ENCODE results near the gene COMMD8. TPM values are rescaled to one million over a fixed set of nuclear protein-coding genes. Genes with fewer than 3 reads are reported as not detected.
A peak's percentile ranks its signal among the peaks of the same experiment; 100 is the strongest.
"Not testable (repeated sequence)": the region's sequence is repeated elsewhere in the genome, so short reads cannot be mapped to it uniquely, and the experiment has no call there.

COMMD8 gene
- total RNA-seq, result 10 to 100 TPM; 24.9 to 26.3 TPM

DNA sequence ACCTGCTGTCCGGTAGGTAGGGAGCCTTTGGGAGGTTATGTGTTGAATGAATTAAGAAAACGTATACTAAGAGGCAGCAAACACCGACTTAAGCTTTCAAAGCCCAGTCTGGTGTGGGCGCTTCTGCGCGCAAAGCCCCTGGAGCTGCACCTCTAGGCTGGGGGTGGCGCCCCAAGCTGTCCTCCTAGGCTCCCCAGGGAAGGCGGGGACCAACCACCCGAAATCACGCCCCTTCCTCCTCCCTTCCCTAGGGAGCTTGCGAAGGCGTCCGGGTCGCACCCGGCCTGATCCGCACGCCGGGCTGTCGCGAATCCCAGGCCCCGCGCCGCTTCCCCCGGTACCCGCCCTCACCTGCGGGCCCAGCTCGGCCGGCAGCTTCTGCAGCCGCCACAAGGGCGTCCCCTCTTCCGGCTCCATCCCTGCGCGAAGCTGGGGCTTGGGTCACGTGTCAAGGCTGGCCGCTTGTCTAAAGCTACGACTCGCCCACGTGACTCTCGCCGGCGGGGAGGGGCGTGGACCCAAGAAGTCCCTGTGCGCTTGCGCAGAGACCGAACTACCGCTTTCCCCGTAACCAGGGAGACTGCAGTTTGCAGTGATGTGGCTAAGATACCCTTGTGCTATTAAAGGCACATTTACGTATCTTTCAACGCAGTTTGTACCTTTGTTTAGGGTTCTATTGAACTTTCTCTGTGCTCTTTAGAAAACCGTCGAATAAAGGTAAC lies at the start of gene COMMD8:
Gene COMMD8, minus strand, starts transcription at position 468 of the 722 bp plus-strand sequence. Its CDS starts 51 bp downstream, at position 417.
- Mint-ChIP-seq H3K4me3 (peak within 1 kb of the TSS; percentile 80), H3K36me3 (ENCODE audit: low read depth) (peaks cover 11% of the 10 kb centered on the region), H3K4me1 (peaks cover 29% of the 10 kb centered on the region), H3K27me3 (no peaks in the 10 kb centered on the region), H3K9me3 (no peaks in the 10 kb centered on the region), H3K27ac (peak within 1 kb of the TSS; percentile 69)
- ChIA-PET CTCF (interaction anchor here (1.0 to 1.6 kb wide), 9 partner anchors 20 to 206 kb away, joined by 3 to 29 read pairs (median 4); partner anchors contain the start of gene ATP10D), POLR2A (interaction anchor here (0.7 to 2.3 kb wide), 10 partner anchors 9 to 451 kb away, joined by 3 to 23 read pairs (median 4); partner anchors contain the start of genes ATP10D and NFXL1)
- peak; percentile 98 for DNase-seq

DNA sequence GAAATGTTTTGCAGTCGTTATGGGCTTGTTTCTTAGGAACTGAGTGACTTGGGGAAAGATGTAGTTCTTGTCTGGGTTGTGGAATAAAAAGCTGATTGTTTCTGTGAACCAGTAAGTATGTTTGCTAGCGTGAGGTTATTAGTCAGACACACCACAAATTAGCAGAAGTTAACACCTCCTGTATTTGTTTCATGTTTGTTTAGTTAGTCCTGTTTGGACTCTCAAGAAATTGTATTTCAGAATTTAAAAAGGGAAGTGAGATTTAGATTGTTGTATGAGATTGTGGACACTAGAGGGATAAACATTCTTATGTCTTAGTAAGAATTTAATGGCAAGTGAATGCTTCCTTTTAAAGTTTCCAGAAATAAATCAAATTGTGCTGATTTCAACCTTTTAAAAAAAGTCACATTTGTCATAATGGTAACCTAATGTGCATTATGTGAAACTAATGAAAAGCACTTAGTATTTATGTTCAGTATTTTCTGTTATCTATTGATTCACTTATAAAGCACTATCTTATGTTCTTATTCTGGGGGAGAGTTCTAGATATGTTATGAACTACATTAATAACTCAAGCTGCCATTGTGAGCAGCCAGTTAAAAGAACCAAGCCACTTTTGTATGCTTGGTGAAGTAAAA lies 47.1 kb upstream of the COMMD8 start:
- peaks cover 7% of the 10 kb centered on the region for H3K4me1 Mint-ChIP-seq
- H3K27me3 Mint-ChIP-seq, result peaks cover 6% of the 10 kb centered on the region
- no peak for DNase-seq
- no peak overlapping the region for H3K27ac Mint-ChIP-seq
- POLR2A ChIA-PET, result no interaction called here
- H3K4me3 Mint-ChIP-seq, result no peak overlapping the region
- H3K9me3 Mint-ChIP-seq, result no peaks in the 10 kb centered on the region
- CTCF ChIA-PET, result interaction anchor here (0.6 to 3.8 kb wide), 3 partner anchors 16 to 308 kb away, joined by 3 to 15 read pairs (median 3); no protein-coding TSS in a partner anchor
- no peaks in the 10 kb centered on the region for H3K36me3 Mint-ChIP-seq (ENCODE audit: low read depth)

DNA sequence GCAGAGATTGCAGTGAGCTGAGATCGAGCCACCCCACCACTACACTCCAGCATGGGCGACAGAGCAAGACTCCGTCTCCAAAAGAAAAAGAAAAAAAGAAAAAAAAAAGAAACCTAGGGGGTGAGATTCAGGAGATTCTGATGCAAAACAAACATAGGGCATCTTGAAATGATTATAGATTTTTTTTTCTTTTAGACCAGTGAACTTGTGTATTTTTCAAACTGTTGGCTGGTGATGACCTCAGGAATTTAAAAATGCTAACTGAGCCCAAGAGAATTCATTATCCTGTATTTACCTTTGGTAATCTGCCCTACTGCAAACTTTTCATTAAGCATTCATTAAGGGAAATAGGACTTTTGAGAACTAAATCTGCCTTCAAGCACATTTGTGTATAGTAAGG lies 42.2 kb upstream of the COMMD8 start:
- Mint-ChIP-seq H3K27me3 (peaks cover 6% of the 10 kb centered on the region), H3K4me1 (peaks cover 4% of the 10 kb centered on the region), H3K4me3 (no peak overlapping the region), H3K9me3 (no peaks in the 10 kb centered on the region), H3K36me3 (ENCODE audit: low read depth) (no peaks in the 10 kb centered on the region), H3K27ac (no peak overlapping the region)
- DNase-seq, result no peak
- ChIA-PET POLR2A (no interaction called here), CTCF (no interaction called here)

DNA sequence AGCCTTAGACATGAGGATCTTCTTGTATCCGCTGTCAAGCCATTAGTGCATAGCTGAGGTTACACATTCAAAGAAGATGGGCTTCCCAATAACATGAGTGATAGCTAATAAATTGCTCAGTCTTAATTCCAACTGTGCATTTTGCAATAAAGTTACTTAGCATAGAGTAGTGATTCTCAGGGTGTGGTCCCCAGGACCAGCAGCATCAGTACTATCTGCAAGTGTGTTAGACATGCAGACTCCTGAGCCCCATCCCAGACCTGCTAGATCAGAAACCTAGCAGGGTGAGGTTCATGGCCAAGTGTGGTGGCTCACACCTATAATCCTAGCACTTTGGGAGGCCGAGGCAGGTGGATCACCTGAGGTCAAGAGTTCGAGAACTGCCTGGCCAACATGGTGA lies 41.6 kb upstream of the COMMD8 start:
- H3K36me3 Mint-ChIP-seq (ENCODE audit: low read depth), result no peaks in the 10 kb centered on the region
- no peak overlapping the region for H3K27ac Mint-ChIP-seq
- no peak for DNase-seq
- H3K9me3 Mint-ChIP-seq, result no peaks in the 10 kb centered on the region
- POLR2A ChIA-PET, result no interaction called here
- CTCF ChIA-PET, result no interaction called here
- no peak overlapping the region for H3K4me3 Mint-ChIP-seq
- no peaks in the 10 kb centered on the region for H3K4me1 Mint-ChIP-seq
- peaks cover 6% of the 10 kb centered on the region for H3K27me3 Mint-ChIP-seq

DNA sequence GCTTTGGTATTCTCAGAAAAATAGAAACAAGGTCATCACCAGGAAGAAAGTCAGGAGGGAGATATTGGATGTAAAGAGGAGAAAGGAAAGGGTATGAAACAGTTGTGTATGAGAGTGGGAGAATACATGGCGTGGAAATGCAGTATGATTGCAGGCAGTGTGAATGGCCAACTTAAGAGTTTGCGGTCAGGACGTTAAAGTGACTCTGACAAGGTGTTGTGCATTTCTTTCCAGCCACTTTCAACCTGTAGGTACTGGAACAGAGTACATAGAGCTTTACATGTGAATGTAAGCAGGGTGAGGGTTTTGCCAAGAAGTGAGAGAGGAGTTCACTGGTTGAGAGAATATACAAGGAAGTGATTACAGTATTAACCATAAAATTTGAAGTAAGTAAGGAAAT lies 37.3 kb upstream of the COMMD8 start:
- CTCF ChIA-PET, result interaction anchor here (0.7 kb wide), 1 partner anchor 33 kb away, joined by 3 read pairs; no protein-coding TSS in a partner anchor

DNA sequence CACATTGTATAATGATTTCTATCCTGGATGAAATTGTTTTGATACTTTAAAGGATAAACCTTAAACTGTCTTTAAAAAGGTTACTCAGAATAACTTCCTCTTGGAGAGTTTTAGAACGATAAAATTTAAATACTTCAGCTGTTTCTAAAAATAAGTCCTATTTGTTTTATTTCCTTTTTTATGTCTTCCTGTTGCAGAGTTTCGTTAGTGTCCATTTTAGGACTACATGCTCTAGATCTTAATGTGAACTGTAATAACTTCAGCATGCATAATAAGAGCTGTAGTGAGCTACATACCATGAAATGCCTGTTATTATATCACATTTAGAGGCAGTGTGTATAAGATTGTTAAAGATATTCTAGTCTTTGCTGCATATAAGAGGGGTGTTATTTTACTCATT lies 36.2 kb upstream of the COMMD8 start:
- H3K9me3 Mint-ChIP-seq, result no peaks in the 10 kb centered on the region
- ChIA-PET CTCF (no interaction called here), POLR2A (no interaction called here)
- H3K4me1 Mint-ChIP-seq, result peaks cover 5% of the 10 kb centered on the region
- H3K27ac Mint-ChIP-seq, result no peak overlapping the region
- no peaks in the 10 kb centered on the region for H3K36me3 Mint-ChIP-seq (ENCODE audit: low read depth)
- no peak for DNase-seq
- no peaks in the 10 kb centered on the region for H3K27me3 Mint-ChIP-seq
- no peak overlapping the region for H3K4me3 Mint-ChIP-seq

More for the DNA sequence above, 37.3 kb upstream of the COMMD8 start:
- H3K4me1 Mint-ChIP-seq, result peaks cover 5% of the 10 kb centered on the region
- no peaks in the 10 kb centered on the region for H3K9me3 Mint-ChIP-seq
- H3K36me3 Mint-ChIP-seq (ENCODE audit: low read depth), result no peaks in the 10 kb centered on the region
- no peak overlapping the region for H3K27ac Mint-ChIP-seq
- POLR2A ChIA-PET, result no interaction called here
- H3K4me3 Mint-ChIP-seq, result no peak overlapping the region
- no peak for DNase-seq
- no peaks in the 10 kb centered on the region for H3K27me3 Mint-ChIP-seq

DNA sequence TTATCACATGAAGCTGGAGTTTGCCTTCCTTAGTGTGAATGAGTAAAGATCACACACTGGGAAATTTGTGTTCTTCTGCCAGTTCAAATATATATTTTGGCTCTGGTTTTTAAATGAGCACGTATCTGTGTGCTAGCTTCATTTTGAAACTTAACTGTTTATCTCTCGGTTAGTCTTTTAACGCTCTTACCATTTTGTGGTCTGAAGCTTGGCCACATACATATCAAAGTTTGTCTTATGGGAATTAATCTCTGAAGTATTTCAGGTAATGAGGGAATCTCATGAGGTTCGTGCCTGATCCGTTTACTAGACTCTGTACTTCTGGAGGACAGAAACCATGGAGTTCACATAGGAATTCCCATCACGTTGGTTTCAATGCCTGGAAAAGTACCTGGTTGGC lies 35.4 kb upstream of the COMMD8 start:
- H3K27ac Mint-ChIP-seq, result no peak overlapping the region
- H3K36me3 Mint-ChIP-seq (ENCODE audit: low read depth), result no peaks in the 10 kb centered on the region
- POLR2A ChIA-PET, result interaction anchor here (0.8 kb wide), 1 partner anchor 36 kb away, joined by 3 read pairs; the partner anchor contains the start of gene COMMD8
- H3K27me3 Mint-ChIP-seq, result no peaks in the 10 kb centered on the region
- no peak overlapping the region for H3K4me3 Mint-ChIP-seq
- H3K4me1 Mint-ChIP-seq, result peaks cover 5% of the 10 kb centered on the region
- no peak for DNase-seq
- no peaks in the 10 kb centered on the region for H3K9me3 Mint-ChIP-seq
- CTCF ChIA-PET, result no interaction called here

DNA sequence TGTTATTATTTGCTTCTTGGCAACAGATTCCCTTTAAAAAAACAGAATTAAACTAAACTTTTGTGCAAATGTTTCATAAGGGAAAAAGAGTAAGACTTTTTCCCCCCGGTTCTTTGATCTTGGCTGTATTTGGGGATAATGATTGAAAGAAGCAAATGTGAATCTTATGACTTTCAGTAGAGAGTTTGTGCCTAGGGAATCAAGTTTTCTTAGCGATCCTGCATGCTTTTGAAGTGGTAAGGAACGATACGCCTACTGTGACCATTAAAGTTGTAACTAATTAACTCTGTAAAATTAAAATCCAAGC lies 30.6 kb upstream of the COMMD8 start:
- no peak overlapping the region for H3K4me3 Mint-ChIP-seq

DNA sequence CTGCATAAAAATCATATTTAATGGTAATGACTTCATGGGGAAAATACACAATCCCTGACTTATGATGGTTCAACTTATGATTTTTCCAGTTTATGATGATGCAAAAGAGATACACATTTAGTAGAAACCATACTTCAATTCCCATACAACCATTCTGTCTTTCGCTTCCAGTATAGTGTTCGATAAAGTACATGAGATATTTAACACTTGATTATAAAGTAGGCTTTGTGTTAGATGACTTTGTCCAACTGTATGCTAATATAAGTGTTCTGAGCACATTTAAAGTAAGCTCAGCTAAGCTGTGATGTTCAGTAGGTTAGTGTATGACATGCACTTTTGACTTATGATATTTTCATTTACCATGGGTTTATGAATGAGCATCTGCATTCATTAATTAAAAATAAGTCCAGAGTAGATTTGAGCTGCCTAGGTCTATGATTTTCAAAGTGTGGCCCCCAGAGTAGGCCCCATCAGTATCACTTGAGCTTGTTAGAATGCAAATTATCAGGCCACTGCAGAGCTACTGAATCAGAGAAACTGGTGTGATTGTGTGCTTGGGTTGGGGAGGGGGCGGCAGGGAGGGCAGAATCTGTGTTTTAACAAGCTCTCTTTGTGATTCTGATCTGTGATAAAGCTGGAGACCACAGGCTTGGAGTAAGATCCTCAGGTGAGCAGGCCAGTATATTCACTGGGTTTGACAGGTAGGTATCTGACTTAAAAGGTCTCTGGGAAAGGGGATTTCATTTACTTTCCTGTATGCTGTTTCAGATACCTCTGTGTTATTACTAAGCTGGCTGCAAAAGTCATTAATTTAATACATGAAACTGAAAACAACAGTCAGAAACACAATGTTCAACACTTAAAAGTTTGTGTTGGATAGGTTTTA lies 30.0 kb upstream of the COMMD8 start:
- Mint-ChIP-seq H3K4me3 (no peak overlapping the region), H3K27me3 (no peaks in the 10 kb centered on the region), H3K4me1 (peaks cover under 1% of the 10 kb centered on the region), H3K9me3 (no peaks in the 10 kb centered on the region), H3K36me3 (ENCODE audit: low read depth) (no peaks in the 10 kb centered on the region), H3K27ac (no peak overlapping the region)
- ChIA-PET POLR2A (interaction anchor here (1.5 kb wide), 1 partner anchor 9 kb away, joined by 4 read pairs; the partner anchor contains the start of gene ATP10D), CTCF (interaction anchor here (1.4 to 2.3 kb wide), 2 partner anchors 9 to 13 kb away, joined by 4 to 8 read pairs; partner anchors contain the start of gene ATP10D)
- no peak for DNase-seq

More for the DNA sequence above, 30.6 kb upstream of the COMMD8 start:
- CTCF ChIA-PET, result interaction anchor here (2.3 kb wide), 1 partner anchor 9 kb away, joined by 8 read pairs; the partner anchor contains the start of gene ATP10D
- POLR2A ChIA-PET, result interaction anchor here (1.5 kb wide), 1 partner anchor 9 kb away, joined by 4 read pairs; the partner anchor contains the start of gene ATP10D
- Mint-ChIP-seq H3K36me3 (ENCODE audit: low read depth) (no peaks in the 10 kb centered on the region), H3K9me3 (no peaks in the 10 kb centered on the region), H3K27ac (no peak overlapping the region), H3K4me1 (peaks cover 4% of the 10 kb centered on the region), H3K27me3 (no peaks in the 10 kb centered on the region)
- DNase-seq, result no peak

DNA sequence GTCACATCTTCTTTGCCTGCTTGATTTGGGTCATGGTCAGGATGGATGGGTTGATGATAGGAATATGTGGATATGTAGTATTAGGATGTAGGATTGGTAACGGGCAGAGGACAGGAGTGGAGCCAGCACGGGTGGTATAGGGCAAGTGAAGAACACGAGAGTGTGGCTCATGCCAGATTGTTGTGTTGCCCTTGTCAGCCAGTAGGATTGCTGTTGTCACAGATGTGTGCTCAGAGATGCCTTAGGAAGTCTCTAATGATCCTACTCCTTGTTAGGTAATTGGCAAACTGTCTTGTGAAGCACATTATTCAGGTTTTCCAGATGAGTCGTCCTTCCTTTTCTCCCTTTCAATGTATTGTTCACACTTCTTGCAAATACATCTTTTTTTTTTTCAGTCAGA lies 27.0 kb upstream of the COMMD8 start:
- Mint-ChIP-seq H3K4me1 (peaks cover 8% of the 10 kb centered on the region), H3K9me3 (no peaks in the 10 kb centered on the region), H3K4me3 (no peak overlapping the region), H3K27me3 (no peaks in the 10 kb centered on the region), H3K27ac (no peak overlapping the region), H3K36me3 (ENCODE audit: low read depth) (no peaks in the 10 kb centered on the region)
- ChIA-PET CTCF (no interaction called here), POLR2A (no interaction called here)
- DNase-seq, result no peak

DNA sequence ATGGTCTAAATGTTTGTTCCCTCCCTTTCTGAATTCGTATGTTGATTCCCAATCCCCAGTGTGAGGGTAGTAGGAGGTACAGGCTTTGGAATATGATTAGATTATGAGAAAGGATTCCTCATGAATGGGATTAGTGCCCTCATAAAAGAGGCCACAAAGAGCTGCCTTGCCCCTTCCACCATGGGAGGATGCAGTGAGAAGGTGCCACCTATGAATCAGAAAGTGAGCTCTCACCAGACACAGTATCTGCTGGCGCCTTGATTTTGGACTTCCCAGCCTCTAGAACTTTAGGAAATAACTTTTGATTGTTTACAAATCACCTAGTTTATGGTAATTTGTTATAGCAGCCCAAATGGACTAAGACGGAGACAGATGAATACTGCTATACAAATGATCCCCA lies 25.2 kb upstream of the COMMD8 start:
- CTCF ChIA-PET, result no interaction called here
- H3K27ac Mint-ChIP-seq, result no peak overlapping the region

DNA sequence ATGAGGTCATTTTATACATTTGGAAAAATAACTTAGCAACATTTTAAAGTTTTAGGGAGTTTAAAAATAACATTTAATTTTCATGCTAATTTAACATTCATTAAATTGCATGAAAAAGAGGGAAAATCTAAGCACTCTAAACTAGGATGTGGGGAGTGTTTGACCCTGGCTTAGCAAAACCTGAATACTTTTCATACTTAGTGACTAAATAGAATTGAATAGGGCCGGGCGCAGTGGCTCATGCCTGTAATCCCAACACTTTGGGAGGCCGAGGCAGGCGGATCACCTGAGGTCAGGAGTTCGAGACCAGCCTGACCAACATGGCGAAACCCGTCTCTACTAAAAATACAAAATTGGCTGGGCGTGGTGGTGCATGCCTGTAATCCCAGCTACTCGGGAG lies 23.2 kb upstream of the COMMD8 start:
- DNase-seq; CTCF ChIA-PET; H3K36me3 Mint-ChIP-seq (ENCODE audit: low read depth); H3K9me3 Mint-ChIP-seq; H3K27ac Mint-ChIP-seq; H3K4me3 Mint-ChIP-seq; H3K27me3 Mint-ChIP-seq: not testable (repeated sequence)
- POLR2A ChIA-PET, result interaction anchor here (4.2 kb wide), 1 partner anchor 24 kb away, joined by 23 read pairs; the partner anchor contains the start of gene COMMD8
- peaks cover 29% of the 10 kb centered on the region for H3K4me1 Mint-ChIP-seq

More for the DNA sequence above, 25.2 kb upstream of the COMMD8 start:
- Mint-ChIP-seq H3K36me3 (ENCODE audit: low read depth) (no peaks in the 10 kb centered on the region), H3K4me1 (peaks cover 23% of the 10 kb centered on the region), H3K4me3 (no peak overlapping the region), H3K27me3 (no peaks in the 10 kb centered on the region), H3K9me3 (no peaks in the 10 kb centered on the region)
- no peak for DNase-seq
- POLR2A ChIA-PET, result no interaction called here

All from activated CD4-positive, alpha-beta memory T cell treated with anti-CD3 and anti-CD28 coated beads, Interleukin-2, amount 10 ng/mL, durations not matched to agents 7 days and 5 days (primary cell).